GM18858 (cell line): Measurements from ENCODE around the gene OSTN.

Experiments
- ATAC-seq: cut with Tn5 transposase; IDR thresholded peaks from one replicate; pipeline ENCODE4 v1.9.1; 2021; ENCODE audit not compliant: unreplicated experiment

The OSTN gene

GRCh38 chr3:191303596-191303995 is 104.6 kb downstream of the OSTN start:
- no peak for ATAC-seq

- no peak for ATAC-seq
These were observed 107.4 kb downstream of the OSTN start for GRCh38 chr3:191306428-191306827.

- no peak for ATAC-seq
These were observed 108.3 kb downstream of the OSTN start for GRCh38 chr3:191307341-191307740.

GRCh38 chr3:191313296-191313695 is 114.3 kb downstream of the OSTN start:
- no peak for ATAC-seq

- ATAC-seq, result no peak
These were observed 115.2 kb downstream of the OSTN start for GRCh38 chr3:191314109-191314728.
